GM12878 (cell line): ENCODE data around the gene MCEMP1.

Experiments
- ASH2L ChIP-seq: fragments of 300-600, 200-600 bp; sonication (generic); IDR thresholded peaks from 2 replicates; pipeline ENCODE4 v1.6.1; 2017; ENCODE audit warnings: low read depth, mild to moderate bottlenecking, borderline replicate concordance
- CEBPB ChIP-seq, 2 experiments: fragments of 150-350 bp in 1 of 2; IDR thresholded peaks; 2 replicates each; pipeline ENCODE4 v1.6.1; 2012 to 2014; ENCODE audit warnings: low read depth in 2 of 2, low read length in 2 of 2, borderline replicate concordance in 1 of 2, inconsistent platforms in 1 of 2
- NBN ChIP-seq: fragments of 450-650 bp; IDR thresholded peaks from 2 replicates; pipeline ENCODE4 v1.6.1; 2016
- TF ChIP-seq, protein P1 (sequence below): IDR thresholded peaks from 2 replicates; pipeline ENCODE4 v1.6.1; 2011; ENCODE audit warnings: low read depth, low read length, improper control_type of control experiment, borderline replicate concordance

DNA sequence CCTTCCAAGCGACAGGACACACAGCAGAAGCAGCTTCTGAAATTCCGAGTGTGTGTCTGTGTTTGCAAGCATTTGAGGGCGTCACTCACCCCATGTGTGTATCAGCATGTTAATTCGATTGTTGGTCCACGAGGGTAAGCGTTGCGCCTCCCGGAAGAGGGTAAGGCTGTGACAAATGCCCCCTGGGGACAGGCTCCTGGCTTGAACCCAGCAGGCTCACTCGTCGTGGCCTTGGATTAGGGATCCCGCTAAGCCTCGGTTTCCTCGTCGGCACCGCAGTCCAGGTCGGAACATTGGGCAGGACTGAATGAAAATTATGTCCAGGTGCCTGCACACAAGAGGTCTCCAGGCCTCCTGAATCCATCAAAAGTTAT lies 40.6 kb upstream of the MCEMP1 start:
- TF ChIP-seq, protein P1, sequence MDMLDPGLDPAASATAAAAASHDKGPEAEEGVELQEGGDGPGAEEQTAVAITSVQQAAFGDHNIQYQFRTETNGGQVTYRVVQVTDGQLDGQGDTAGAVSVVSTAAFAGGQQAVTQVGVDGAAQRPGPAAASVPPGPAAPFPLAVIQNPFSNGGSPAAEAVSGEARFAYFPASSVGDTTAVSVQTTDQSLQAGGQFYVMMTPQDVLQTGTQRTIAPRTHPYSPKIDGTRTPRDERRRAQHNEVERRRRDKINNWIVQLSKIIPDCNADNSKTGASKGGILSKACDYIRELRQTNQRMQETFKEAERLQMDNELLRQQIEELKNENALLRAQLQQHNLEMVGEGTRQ, result no peak
- TF ChIP-seq ASH2L (no peak), CEBPB (IDR thresholded peaks at IDR 0.05; ENCODE audit: borderline replicate concordance in 1 of 2, low read depth in 2 of 2, low read length in 2 of 2) (no peak), NBN (no peak)
